Epithelial cell of proximal tubule (primary cell): ENCODE data around the gene ADAMTSL4. TPM values are rescaled to one million over a fixed set of nuclear protein-coding genes. Genes with fewer than 3 reads are reported as not detected.
A peak's percentile ranks its signal among the peaks of the same experiment; 100 is the strongest.

ENCODE experiments used
- DNase-seq: peaks from one replicate; pipeline ENCODE4 v3.0.0-alpha.2; 2011; ENCODE audit warnings: low read depth
- H3K4me3 ChIP-seq: 2 replicates; pipeline ENCODE4 v1.5.1; 2011; ENCODE audit warnings: low read depth, mild to moderate bottlenecking, low read length
- total RNA-seq: library from RNA; depleted of rRNA; stranded (reverse); fragments of >200 nt; gene quantifications from 2 replicates; pipeline ENCODE4 v1.2.3, GENCODE V29; 2015
- TF ChIP-seq, protein P1 (sequence below): conservative IDR thresholded peaks from 2 replicates; pipeline ENCODE4 v1.5.1; 2012; ENCODE audit warnings: low read depth, mild to moderate bottlenecking, low read length

ADAMTSL4 gene
- total RNA-seq, 1 donor from 2014 or later = 7.3 TPM

- no peak for DNase-seq
- H3K4me3 ChIP-seq = peak overlapping the region; percentile 72
- TF ChIP-seq, protein P1, sequence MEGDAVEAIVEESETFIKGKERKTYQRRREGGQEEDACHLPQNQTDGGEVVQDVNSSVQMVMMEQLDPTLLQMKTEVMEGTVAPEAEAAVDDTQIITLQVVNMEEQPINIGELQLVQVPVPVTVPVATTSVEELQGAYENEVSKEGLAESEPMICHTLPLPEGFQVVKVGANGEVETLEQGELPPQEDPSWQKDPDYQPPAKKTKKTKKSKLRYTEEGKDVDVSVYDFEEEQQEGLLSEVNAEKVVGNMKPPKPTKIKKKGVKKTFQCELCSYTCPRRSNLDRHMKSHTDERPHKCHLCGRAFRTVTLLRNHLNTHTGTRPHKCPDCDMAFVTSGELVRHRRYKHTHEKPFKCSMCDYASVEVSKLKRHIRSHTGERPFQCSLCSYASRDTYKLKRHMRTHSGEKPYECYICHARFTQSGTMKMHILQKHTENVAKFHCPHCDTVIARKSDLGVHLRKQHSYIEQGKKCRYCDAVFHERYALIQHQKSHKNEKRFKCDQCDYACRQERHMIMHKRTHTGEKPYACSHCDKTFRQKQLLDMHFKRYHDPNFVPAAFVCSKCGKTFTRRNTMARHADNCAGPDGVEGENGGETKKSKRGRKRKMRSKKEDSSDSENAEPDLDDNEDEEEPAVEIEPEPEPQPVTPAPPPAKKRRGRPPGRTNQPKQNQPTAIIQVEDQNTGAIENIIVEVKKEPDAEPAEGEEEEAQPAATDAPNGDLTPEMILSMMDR = no peak
These were observed 32.6 kb upstream of the ADAMTSL4 start for GRCh38 chr1:150516616-150517015.

GRCh38 chr1:150521196-150521968 lies 27.8 kb upstream of the ADAMTSL4 start:
- H3K4me3 ChIP-seq = no peak overlapping the region
- TF ChIP-seq, protein P1 = no peak

DNA sequence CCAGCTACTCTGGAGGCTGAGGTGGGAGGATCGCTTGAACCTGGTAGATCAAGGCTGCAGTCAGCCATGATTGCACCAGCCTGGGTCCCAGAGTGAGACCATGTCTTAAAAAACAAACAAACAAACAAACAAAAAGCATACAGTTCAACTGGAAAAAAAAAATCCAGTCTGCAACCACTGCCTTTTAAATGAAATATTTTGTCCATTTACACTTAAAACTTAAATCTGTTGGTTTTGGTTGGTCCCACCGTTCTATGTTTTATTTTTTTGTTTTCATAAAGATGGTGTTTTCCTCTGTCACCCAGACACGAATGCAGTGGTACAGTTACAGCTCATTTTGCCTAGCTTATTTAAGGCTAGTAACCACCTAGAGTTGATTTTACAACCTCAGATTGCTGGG lies 23.9 kb upstream of the ADAMTSL4 start:
- no peak overlapping the region for H3K4me3 ChIP-seq
- no peak for DNase-seq
- TF ChIP-seq, protein P1 = no peak

More at GRCh38 chr1:150521196-150521968, 27.8 kb upstream of the ADAMTSL4 start:
- no peak for DNase-seq

DNA sequence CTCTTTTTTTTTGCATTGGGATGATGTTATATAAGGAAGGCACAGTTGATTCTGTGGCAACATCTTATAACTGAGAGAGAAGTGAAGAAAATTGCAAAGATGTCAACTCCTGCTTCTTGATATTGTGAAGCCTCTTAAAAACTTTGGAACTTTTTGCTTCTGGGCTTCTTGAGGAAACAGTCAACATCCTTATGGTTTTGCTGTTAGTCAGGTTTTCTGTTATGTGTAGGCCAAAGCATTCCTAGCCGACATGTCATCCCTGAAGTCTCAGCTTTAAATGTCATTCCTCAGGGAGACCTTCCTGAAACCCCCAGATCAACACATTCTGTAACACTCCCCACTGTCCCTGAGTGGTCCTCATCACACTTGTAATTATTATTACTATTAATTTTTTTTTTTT lies 21.0 kb upstream of the ADAMTSL4 start:
- no peak for DNase-seq

GRCh38 chr1:150529017-150529416 lies 20.2 kb upstream of the ADAMTSL4 start:
- TF ChIP-seq, protein P1 = no peak
- no peak overlapping the region for H3K4me3 ChIP-seq
- no peak for DNase-seq

More for the DNA sequence above, 21.0 kb upstream of the ADAMTSL4 start:
- H3K4me3 ChIP-seq = no peak overlapping the region
- TF ChIP-seq, protein P1 = no peak

- H3K4me3 ChIP-seq = no peak overlapping the region
- TF ChIP-seq, protein P1 = no peak
- DNase-seq = no peak
These were observed 18.6 kb upstream of the ADAMTSL4 start for GRCh38 chr1:150530491-150531159.
